Brain microvascular endothelial cell (primary cell): ENCODE data around the gene ATP8A2.

Experiments used
- DNase-seq: peaks from one replicate; pipeline ENCODE4 v3.0.0-alpha.2; 2020
- H3K27ac ChIP-seq: fragments of 250-450 bp; sonication (Bioruptor Pico); 2 replicates; pipeline ENCODE4 v1.5.1; 2020; ENCODE audit warnings: mild to moderate bottlenecking, moderate library complexity
- H3K27me3 ChIP-seq: fragments of 250-450 bp; sonication (Bioruptor Pico); replicated peaks from 2 replicates; pipeline ENCODE4 v1.5.1; 2020; ENCODE audit warnings: mild to moderate bottlenecking
- H3K36me3 ChIP-seq: fragments of 250-450 bp; sonication (Bioruptor Pico); replicated peaks from 2 replicates; pipeline ENCODE4 v1.5.1; 2020; ENCODE audit warnings: mild to moderate bottlenecking
- H3K4me3 ChIP-seq: 2 replicates; pipeline ENCODE4 v1.5.1; 2011; ENCODE audit warnings: low read depth, mild to moderate bottlenecking, control low read depth, low read length, moderate library complexity
- in situ Hi-C: cut with HindIII; loops from 2 replicates; pipeline ENCODE4 v1.10.0; 2017; ENCODE audit warnings: low sequenced_read_pairs, low pct_ligation_motif_present
- TF ChIP-seq, protein P1 (sequence below): IDR thresholded peaks from 2 replicates; pipeline ENCODE4 v1.5.1; 2011; ENCODE audit warnings: low read depth, mild to moderate bottlenecking, moderate library complexity, low read length, control low read depth, inconsistent platforms; ENCODE audit errors: missing control alignments

The ATP8A2 gene

DNA sequence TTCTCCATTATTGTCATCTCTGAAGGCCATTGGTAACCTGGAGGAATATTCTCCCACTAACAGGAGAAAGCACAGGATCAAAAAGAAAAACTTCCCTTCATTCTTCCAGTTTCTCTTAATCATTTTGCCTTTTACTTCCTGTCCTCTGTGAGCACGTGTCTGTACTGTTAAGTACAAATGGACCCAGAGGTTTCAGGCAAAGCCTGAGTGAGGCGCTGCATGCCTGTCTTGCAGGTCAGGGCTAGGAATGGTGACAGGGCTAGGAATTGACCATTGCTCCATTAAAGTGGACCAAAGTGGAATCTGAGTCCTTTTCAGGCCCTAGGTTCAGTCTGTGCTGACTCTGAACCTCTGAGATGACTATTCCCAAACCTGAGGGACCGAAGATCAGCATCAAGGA, 353.3 kb downstream of the ATP8A2 start:
- in situ Hi-C loops: no loop called here
- H3K27ac ChIP-seq: no peak overlapping the region
- no peaks in the 10 kb centered on the region for H3K36me3 ChIP-seq
- TF ChIP-seq, protein P1, sequence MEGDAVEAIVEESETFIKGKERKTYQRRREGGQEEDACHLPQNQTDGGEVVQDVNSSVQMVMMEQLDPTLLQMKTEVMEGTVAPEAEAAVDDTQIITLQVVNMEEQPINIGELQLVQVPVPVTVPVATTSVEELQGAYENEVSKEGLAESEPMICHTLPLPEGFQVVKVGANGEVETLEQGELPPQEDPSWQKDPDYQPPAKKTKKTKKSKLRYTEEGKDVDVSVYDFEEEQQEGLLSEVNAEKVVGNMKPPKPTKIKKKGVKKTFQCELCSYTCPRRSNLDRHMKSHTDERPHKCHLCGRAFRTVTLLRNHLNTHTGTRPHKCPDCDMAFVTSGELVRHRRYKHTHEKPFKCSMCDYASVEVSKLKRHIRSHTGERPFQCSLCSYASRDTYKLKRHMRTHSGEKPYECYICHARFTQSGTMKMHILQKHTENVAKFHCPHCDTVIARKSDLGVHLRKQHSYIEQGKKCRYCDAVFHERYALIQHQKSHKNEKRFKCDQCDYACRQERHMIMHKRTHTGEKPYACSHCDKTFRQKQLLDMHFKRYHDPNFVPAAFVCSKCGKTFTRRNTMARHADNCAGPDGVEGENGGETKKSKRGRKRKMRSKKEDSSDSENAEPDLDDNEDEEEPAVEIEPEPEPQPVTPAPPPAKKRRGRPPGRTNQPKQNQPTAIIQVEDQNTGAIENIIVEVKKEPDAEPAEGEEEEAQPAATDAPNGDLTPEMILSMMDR: peak; percentile 26
- H3K4me3 ChIP-seq: no peak overlapping the region
- H3K27me3 ChIP-seq: no peaks in the 10 kb centered on the region
- DNase-seq: no peak

GRCh38 chr13:25727250-25727649, 355.5 kb downstream of the ATP8A2 start:
- H3K27me3 ChIP-seq: no peaks in the 10 kb centered on the region
- in situ Hi-C loops: no loop called here
- no peak overlapping the region for H3K4me3 ChIP-seq
- TF ChIP-seq, protein P1: no peak
- no peaks in the 10 kb centered on the region for H3K36me3 ChIP-seq
- DNase-seq: no peak
- no peak overlapping the region for H3K27ac ChIP-seq

DNA sequence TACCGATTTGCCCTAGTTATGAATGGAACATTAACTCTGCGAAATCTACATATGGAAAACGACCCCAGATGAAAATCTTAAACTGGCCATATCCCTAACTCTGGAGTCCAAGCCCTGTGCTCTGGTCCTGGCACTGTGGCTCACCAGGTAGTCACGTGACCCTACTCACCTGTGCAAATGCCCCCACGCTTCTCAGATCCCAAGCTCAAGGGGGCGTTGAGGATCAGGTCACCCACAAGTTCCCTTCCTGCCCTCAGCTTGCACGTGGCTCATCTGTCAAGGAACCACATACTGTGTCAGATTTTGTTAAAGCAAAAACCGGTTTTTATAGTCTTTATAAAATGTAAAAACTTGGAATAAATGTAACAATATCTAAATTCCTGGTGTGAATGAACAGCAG, 356.0 kb downstream of the ATP8A2 start:
- no peaks in the 10 kb centered on the region for H3K27me3 ChIP-seq
- TF ChIP-seq, protein P1: no peak
- in situ Hi-C loops: no loop called here
- no peak overlapping the region for H3K4me3 ChIP-seq
- no peaks in the 10 kb centered on the region for H3K36me3 ChIP-seq
- no peak overlapping the region for H3K27ac ChIP-seq
- DNase-seq: no peak

DNA sequence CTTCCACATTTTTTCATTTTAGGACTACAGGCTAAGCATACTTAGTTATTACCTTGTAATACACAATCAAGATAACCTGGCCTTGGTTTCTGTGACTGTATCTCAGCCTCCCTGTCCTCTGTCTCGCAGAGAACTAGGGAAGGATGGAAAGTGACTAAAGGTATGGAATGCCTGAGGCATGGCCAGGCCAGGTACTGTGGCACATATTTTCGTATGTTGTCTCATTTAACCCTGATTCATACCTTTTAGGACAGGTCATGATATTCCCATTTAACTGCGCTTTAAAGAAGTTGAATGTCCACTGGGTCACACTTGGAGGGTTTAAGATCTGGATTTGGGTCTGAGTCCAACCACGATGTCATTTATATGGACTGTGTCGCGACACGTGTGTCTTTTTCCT, 357.4 kb downstream of the ATP8A2 start:
- TF ChIP-seq, protein P1: no peak
- no peak overlapping the region for H3K27ac ChIP-seq
- no peak for DNase-seq
- in situ Hi-C loops: no loop called here
- no peaks in the 10 kb centered on the region for H3K27me3 ChIP-seq
- H3K36me3 ChIP-seq: no peaks in the 10 kb centered on the region
- H3K4me3 ChIP-seq: no peak overlapping the region

GRCh38 chr13:25731037-25731436, 359.3 kb downstream of the ATP8A2 start:
- Histone ChIP-seq H3K27me3 (no peaks in the 10 kb centered on the region), H3K36me3 (no peaks in the 10 kb centered on the region), H3K27ac (no peak overlapping the region), H3K4me3 (no peak overlapping the region)
- TF ChIP-seq, protein P1: no peak
- in situ Hi-C loops: no loop called here
- no peak for DNase-seq

- Histone ChIP-seq H3K27ac (peak overlapping the region; percentile 92), H3K27me3 (no peaks in the 10 kb centered on the region), H3K4me3 (no peak overlapping the region), H3K36me3 (no peaks in the 10 kb centered on the region)
- in situ Hi-C loops: no loop called here
- TF ChIP-seq, protein P1: no peak
- DNase-seq: no peak
Measured at GRCh38 chr13:25731536-25731935, 359.8 kb downstream of the ATP8A2 start.
